OCI-LY7 (cell line): ENCODE results near the gene SCAMP2. TPM values are rescaled to one million over a fixed set of nuclear protein-coding genes. Genes with fewer than 3 reads are reported as not detected.
A peak's percentile ranks its signal among the peaks of the same experiment; 100 is the strongest.
"Not testable (repeated sequence)": the region's sequence is repeated elsewhere in the genome, so short reads cannot be mapped to it uniquely, and the experiment has no call there.

Experiments used
- BruUV-seq: library from RNA; stranded (reverse); fragments of 400-500 nt; replicated peaks from 2 replicates; lab custom pipeline; 2021; lab: Mats Ljungman, UMichigan
- CTCF ChIA-PET: fragments of 300-600 bp; sonication (Branson Sonifier 250); formaldehyde crosslinking; loops from one replicate; lab custom pipeline; 2022; ENCODE audit warnings: antibody characterized with exemption; ENCODE audit not compliant: unreplicated experiment; lab: Charles Lee
- POLR2A ChIA-PET: fragments of 300-600 bp; sonication (Branson Sonifier 250); formaldehyde crosslinking; loops from one replicate; lab custom pipeline; 2022; ENCODE audit warnings: antibody characterized with exemption; lab: Charles Lee
- DNase-seq: peaks from one replicate; pipeline ENCODE4 v3.0.0-alpha.2; 2015; ENCODE audit warnings: low spot score
- H2AFZ ChIP-seq: fragments of 200-600 bp; sonication (generic), shearing (Covaris generic); 2 replicates; pipeline ENCODE4 v1.6.1; 2014; ENCODE audit warnings: mild to moderate bottlenecking, antibody characterized with exemption, low read length, moderate library complexity
- H3K27ac ChIP-seq: fragments of 200-600 bp; sonication (generic); 2 replicates; pipeline ENCODE4 v1.5.1; 2014; ENCODE audit warnings: mixed run types, low read depth, mild to moderate bottlenecking, moderate library complexity, low read length, inconsistent platforms; ENCODE audit not compliant: poor library complexity, severe bottlenecking
- H3K36me3 ChIP-seq: fragments of 200-600 bp; sonication (generic); 2 replicates; pipeline ENCODE4 v1.6.1; 2014; ENCODE audit warnings: mild to moderate bottlenecking, antibody characterized with exemption, low read length, moderate library complexity, mixed read lengths; ENCODE audit not compliant: insufficient read depth
- H3K4me1 ChIP-seq: fragments of 200-600 bp; sonication (generic); 2 replicates; pipeline ENCODE4 v1.5.1; 2014; ENCODE audit warnings: mild to moderate bottlenecking, low read length; ENCODE audit not compliant: insufficient read depth, poor library complexity, severe bottlenecking
- H3K4me2 ChIP-seq: fragments of 200-600 bp; sonication (generic); 2 replicates; pipeline ENCODE4 v1.6.1; 2014; ENCODE audit warnings: mild to moderate bottlenecking, low read length
- H3K4me3 ChIP-seq: fragments of 200-600 bp; sonication (generic); 2 replicates; pipeline ENCODE4 v1.5.1; 2014; ENCODE audit warnings: mild to moderate bottlenecking, low read depth, low read length; ENCODE audit not compliant: poor library complexity, severe bottlenecking
- H3K79me2 ChIP-seq: fragments of 200-600 bp; sonication (generic); 2 replicates; pipeline ENCODE4 v1.6.1; 2016; ENCODE audit warnings: low read depth, mild to moderate bottlenecking, low read length, moderate library complexity, mixed read lengths; ENCODE audit not compliant: insufficient read depth
- H3K9me2 ChIP-seq: fragments of 200-600 bp; sonication (generic); 2 replicates; pipeline ENCODE4 v1.6.1; 2016; ENCODE audit warnings: mild to moderate bottlenecking, low read length, mixed read lengths; ENCODE audit not compliant: insufficient read depth
- H3K9me3 ChIP-seq: fragments of 200-600 bp; sonication (generic); 2 replicates; pipeline ENCODE4 v1.6.1; 2014; ENCODE audit warnings: mild to moderate bottlenecking, mixed run types, low read length, mixed read lengths
- H4K20me1 ChIP-seq: fragments of 200-600 bp; sonication (generic); 2 replicates; pipeline ENCODE4 v1.6.1; 2014; ENCODE audit warnings: mild to moderate bottlenecking, antibody characterized with exemption, low read length, moderate library complexity, mixed read lengths; ENCODE audit not compliant: insufficient read depth
- EZH2phosphoT487 ChIP-seq: fragments of 200-600 bp; sonication (generic); IDR thresholded peaks from 2 replicates; pipeline ENCODE4 v1.6.1; 2018; ENCODE audit warnings: low read depth, borderline replicate concordance, mild to moderate bottlenecking, mixed run types, antibody characterized with exemption, low read length, moderate library complexity, mixed read lengths
- intact Hi-C: fragments of 100-400 bp; cut with micrococcal nuclease; formaldehyde crosslinking; loops from one replicate; pipeline ENCODE4 v1.10.0; 2022; ENCODE audit not compliant: unreplicated experiment
- total RNA-seq, 2 experiments: library from RNA; depleted of rRNA in 1 of 2; stranded (reverse); fragments of >200 nt in 1 of 2; shearing (Covaris generic) in 1 of 2; gene quantifications; 2 replicates each; pipeline ENCODE4 v1.2.3, GENCODE V29; 2014 to 2022
- TF ChIP-seq, protein P1 (sequence below): fragments of 200-600 bp; sonication (generic); conservative IDR thresholded peaks from 2 replicates; pipeline ENCODE4 v1.5.1; 2014; ENCODE audit warnings: mild to moderate bottlenecking, antibody characterized with exemption, low read length, moderate library complexity, mixed read lengths

Gene SCAMP2
- total RNA-seq, 2 experiments from 2014 or later = 24.6 to 55.2 TPM

DNA sequence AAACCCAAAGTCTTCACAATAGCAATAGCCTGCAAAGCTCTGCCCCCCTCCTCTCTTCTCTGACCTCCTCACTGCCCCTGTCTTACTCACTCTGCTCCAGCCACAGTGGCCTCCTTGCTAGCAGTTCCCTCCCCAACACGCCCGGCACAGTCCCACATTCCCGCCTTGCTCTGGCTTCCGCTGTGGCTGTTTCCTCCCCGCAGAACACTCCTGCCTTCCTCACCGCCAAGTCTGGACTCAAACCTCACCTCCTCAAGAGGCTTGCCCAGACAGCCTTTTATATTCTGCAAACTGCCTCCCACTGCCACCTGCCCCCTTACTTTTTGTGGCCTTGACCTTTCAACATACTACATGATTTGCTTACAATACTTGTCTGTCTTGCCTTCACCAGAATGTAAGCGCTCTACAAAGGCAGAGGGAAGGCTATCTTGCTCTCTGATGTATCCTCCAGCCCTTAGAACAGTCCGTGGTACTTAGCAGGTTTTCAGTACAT is 16.3 kb upstream of the SCAMP2 start:
- no peaks in the 10 kb centered on the region for H3K9me2 ChIP-seq
- BruUV-seq = no TSS peak
- no peak for DNase-seq
- no peak overlapping the region for H3K27ac ChIP-seq
- H3K4me3 ChIP-seq = peak overlapping the region; percentile 78
- peaks cover 27% of the 10 kb centered on the region for H3K36me3 ChIP-seq
- intact Hi-C loops = no loop called here
- H3K9me3 ChIP-seq = no peaks in the 10 kb centered on the region
- CTCF ChIA-PET = no interaction called here
- H3K4me1 ChIP-seq = peaks cover 25% of the 10 kb centered on the region
- H4K20me1 ChIP-seq = no peaks in the 10 kb centered on the region
- POLR2A ChIA-PET = interaction anchor here (1.1 to 1.4 kb wide), 2 partner anchors 13 to 15 kb away, joined by 3 read pairs; no protein-coding TSS in a partner anchor
- H3K79me2 ChIP-seq = no peaks in the 10 kb centered on the region
- H3K4me2 ChIP-seq = peak overlapping the region; percentile 80
- H2AFZ ChIP-seq = peak overlapping the region; percentile 78
- no peak for TF ChIP-seq EZH2phosphoT487
- TF ChIP-seq, protein P1, sequence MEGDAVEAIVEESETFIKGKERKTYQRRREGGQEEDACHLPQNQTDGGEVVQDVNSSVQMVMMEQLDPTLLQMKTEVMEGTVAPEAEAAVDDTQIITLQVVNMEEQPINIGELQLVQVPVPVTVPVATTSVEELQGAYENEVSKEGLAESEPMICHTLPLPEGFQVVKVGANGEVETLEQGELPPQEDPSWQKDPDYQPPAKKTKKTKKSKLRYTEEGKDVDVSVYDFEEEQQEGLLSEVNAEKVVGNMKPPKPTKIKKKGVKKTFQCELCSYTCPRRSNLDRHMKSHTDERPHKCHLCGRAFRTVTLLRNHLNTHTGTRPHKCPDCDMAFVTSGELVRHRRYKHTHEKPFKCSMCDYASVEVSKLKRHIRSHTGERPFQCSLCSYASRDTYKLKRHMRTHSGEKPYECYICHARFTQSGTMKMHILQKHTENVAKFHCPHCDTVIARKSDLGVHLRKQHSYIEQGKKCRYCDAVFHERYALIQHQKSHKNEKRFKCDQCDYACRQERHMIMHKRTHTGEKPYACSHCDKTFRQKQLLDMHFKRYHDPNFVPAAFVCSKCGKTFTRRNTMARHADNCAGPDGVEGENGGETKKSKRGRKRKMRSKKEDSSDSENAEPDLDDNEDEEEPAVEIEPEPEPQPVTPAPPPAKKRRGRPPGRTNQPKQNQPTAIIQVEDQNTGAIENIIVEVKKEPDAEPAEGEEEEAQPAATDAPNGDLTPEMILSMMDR = no peak

DNA sequence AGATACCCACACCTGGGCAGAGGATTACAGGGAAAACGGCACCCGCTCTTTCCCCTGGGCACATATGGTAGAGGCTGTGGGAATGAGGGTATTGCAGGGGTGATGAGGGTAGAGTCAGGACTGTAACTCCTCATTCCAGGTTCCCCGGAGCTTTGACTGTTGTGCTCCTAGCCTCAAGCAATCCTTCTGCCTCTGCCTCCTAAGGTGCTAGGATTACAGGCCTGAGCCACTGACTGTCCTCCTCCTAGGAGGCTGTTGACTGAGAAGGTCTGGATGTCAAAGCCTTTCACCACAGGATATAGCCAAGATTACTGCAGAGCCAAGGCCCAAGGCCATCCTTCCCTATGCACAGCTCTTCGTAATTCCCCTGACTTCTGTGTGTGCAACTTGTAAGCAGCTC is 15.6 kb upstream of the SCAMP2 start:
- DNase-seq = no peak
- H3K4me2 ChIP-seq = no peak overlapping the region
- BruUV-seq = no TSS peak
- POLR2A ChIA-PET = no interaction called here
- H3K4me3 ChIP-seq = no peak overlapping the region
- H3K27ac ChIP-seq = no peak overlapping the region
- no peaks in the 10 kb centered on the region for H3K9me3 ChIP-seq
- CTCF ChIA-PET = interaction anchor here (1.2 kb wide), 1 partner anchor 13 kb away, joined by 3 read pairs; no protein-coding TSS in a partner anchor
- intact Hi-C loops = no loop called here
- H3K4me1 ChIP-seq = peaks cover 31% of the 10 kb centered on the region
- H3K9me2 ChIP-seq = no peaks in the 10 kb centered on the region
- H2AFZ ChIP-seq = no peak overlapping the region
- no peaks in the 10 kb centered on the region for H3K79me2 ChIP-seq
- H4K20me1 ChIP-seq = no peaks in the 10 kb centered on the region
- peaks cover 27% of the 10 kb centered on the region for H3K36me3 ChIP-seq
- TF ChIP-seq EZH2phosphoT487 = no peak
- TF ChIP-seq, protein P1 = no peak

DNA sequence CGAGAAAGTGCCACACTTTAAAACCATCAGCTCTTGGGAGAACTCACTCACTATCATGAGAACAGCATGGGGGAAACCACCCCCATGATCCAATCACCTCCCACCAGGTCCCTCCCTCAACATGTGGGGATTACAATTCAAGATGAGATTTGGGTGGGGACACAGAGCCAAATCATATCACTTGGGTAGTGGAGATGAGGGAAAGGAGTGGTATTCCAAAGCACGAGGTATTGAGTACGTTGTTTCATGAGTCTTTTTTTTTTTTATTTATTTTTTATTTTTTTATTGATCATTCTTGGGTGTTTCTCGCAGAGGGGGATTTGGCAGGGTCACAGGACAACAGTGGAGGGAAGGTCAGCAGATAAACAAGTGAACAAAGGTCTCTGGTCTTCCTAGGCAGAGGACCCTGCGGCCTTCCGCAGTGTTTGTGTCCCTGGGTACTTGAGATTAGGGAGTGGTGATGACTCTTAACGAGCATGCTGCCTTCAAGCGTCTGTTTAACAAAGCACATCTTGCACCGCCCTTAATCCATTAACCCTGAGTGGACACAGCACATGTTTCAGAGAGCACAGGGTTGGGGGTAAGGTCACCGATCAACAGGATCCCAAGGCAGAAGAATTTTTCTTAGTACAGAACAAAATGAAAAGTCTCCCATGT is 14.5 kb upstream of the SCAMP2 start:
- CTCF ChIA-PET = interaction anchor here (1.2 kb wide), 1 partner anchor 14 kb away, joined by 3 read pairs; no protein-coding TSS in a partner anchor

More for the DNA sequence above, 14.5 kb upstream of the SCAMP2 start:
- H3K36me3 ChIP-seq = peaks cover 16% of the 10 kb centered on the region
- H3K4me3 ChIP-seq, H3K4me2 ChIP-seq, H2AFZ ChIP-seq, POLR2A ChIA-PET, intact Hi-C loops, H3K9me3 ChIP-seq, H3K79me2 ChIP-seq, H3K9me2 ChIP-seq, BruUV-seq, H4K20me1 ChIP-seq, DNase-seq, H3K27ac ChIP-seq: not testable (repeated sequence)
- H3K4me1 ChIP-seq = peaks cover 23% of the 10 kb centered on the region
